SW 1271 (cell line): ENCODE results near the gene CDC42BPG.
"Not testable (repeated sequence)": the region's sequence is repeated elsewhere in the genome, so short reads cannot be mapped to it uniquely, and the experiment has no call there.

Experiments used
- DNase-seq, 2 experiments: peaks; one replicate each; lab custom pipeline; 2025; lab: John Stamatoyannopoulos, UW

The CDC42BPG gene

DNA sequence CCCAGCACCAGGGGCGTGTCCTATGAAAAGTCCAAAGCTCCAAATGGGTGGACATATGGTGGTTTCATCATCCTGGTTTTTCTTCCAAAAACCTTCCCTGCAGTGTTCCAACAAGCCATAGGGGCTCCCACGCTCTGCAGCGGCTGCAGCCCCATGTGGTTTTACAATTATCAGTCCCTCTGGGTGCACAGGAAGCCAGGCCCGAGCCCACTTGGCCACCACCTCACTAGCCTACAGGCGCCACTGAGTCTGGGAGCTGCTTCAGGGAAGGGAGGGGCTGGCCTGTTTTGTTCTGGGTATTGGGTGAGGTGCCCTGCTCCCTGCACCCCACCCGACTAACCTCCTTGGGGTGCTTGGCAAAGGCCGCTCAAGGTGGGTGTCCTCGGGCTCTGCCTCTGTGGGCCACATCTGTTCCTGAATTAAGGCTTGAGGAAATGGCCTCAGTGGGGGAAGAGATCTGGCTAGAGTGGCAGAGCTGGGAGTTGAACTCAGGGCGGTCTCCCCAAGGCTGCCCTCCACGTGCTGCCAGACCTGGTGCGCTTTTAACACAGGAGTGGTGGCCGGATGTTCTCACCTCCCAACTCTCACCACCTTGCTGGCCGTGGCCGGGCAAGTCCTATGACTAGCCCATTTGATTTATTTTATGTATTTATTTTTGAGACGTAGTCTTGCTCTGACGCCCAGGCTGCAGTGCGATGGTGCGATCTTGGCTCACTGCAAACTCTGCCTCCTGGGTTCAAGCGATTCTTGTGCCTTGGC, 5.3 kb upstream of the CDC42BPG start:
- no peak for DNase-seq

DNA sequence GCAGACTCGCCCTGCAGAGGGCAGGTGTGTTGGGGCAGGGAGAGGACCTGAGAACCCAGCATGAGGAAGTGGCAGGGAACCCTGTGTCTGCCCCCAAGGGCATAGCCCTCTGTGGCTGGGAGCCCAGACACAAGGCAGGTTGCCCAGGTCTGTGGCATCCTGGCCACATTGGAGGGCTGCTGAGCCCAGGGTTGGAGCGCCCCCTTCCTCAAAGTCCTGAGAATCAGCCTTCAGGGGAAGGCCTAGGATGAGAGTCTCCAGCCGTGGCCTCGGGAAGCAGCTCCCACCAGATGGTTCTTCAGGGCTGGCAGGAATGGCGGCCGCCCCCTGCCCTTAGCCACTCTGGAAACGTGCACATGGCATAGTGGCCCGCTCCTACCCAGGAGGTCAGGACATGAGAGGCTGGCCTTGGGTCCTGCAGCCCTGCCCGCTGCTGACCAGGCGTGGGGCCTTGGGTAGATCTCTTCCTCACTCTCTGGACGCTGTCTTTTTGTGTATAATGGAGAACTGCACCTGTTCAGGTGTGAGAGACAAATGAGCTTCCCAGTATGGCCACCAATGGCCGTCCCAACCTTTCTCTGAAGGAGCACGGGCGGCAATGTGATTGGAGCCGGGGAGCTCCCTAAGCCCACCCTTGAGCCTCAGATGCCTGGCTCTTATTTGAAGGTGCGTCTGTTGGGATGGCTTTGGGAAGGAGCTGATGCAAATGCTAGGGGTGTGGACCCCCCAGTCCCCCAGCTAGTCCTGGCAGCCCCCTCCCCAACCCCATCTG, 4.6 kb upstream of the CDC42BPG start:
- no peak for DNase-seq

DNA sequence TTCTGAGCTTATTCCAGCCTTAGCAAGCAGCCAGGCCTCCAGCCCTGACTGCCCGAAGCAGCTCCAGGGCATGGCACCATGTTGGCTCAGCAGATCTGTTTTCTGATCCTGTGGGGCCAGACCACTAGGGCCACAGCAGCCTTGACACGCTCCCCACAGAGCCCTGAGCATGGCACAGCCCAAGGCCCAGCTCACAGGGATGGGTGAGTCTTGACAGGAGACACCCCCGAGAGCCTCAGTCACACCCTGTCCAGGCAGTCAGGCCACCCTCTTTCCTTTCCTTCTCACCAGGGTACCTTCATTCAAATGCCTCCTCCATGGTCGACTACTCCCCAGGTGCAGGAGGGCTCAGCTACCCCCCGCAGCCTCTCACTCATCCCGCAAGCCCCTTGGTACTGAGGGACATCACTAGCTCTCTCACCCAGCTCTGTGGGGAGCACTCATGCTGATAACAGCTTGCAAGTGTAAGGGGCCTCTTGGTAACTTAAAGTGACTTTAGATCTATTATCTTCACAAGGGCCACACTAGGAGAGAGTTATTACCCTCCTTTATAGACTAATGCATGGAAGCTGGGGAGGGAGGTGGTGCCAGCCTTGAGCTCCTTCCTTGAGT, 3.9 kb upstream of the CDC42BPG start:
- DNase-seq: no peak

DNA sequence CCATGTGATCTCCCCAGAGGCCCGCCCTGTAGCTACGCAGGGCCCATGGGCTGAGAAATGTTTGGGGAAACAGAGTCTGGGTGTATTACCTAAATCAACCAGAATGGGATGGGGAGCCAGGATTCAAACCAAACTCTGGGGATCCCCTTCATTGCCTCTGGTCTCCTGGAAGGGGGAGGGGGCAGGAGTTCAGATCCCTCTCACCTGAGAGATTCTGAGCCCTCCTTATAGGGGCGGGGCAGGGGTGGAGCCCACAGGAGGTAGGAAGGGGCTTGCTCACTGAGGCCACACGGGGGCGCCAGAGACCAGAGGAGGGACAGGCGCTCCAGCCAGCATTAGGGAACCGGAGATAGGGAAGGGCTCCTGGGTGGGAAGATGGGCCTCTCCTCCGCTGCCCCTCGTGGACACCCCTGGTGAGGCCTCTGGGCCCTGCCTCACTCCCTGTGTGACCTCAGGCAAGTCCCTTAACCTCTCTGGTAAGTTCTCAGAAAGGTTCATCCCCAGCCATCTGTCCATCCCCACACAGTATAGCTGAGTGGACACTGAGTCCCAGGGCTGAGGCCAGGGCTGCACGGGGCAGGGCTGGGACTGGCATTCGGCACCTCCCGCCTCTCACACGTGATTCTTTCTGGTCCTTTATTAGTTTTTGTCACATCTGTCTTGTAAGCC, 2.7 kb upstream of the CDC42BPG start:
- peak; percentile 82 to 89 for DNase-seq

DNA sequence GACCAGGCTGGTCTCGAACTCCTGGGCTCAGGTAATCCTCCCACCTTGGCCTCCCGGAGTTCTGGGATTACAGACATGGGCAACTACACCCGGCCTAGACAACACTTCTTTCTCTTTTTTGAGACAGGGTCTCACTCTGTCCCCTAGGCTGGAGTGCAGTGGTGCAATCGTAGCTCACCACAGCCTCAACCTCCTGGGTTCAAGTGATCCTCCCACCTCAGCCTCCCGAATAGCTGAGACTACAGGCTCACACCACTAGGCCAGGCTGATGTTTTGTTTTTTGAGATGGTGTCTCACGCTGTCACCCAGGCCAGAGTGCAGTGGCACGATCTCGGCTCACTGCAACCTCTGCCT, 1.3 kb upstream of the CDC42BPG start:
- DNase-seq: not testable (repeated sequence)

DNA sequence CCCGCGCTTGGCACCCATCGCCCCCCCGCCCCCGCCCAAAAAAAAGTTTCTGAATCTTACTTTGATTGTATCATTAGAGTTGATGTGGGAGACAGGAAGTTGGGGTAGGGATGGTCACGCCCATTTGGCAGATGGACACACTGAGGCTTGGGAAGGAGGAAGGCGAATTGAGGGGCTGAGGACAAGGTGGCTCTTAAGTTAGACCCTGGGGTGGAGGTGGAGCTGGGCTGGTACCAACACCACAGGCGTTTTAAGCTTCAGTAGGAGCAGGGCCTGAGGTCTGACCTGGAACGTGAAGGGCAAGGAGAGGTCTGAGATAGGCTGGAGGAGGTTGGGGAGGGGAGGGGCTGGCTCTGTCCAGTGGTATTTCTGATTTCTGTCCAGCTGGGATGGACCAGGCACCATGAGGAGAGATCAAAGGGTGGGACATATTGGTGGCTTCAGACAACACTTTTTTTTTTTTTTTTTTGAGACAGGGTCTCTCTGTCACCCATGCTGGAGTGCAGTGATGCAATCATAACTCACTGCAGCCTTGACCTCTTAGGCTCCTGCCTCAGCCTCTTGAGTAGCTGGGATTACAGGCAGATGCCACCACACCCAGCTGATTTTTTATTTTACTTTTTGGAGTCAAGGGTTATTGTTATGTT, 799 bp upstream of the CDC42BPG start:
- no peak for DNase-seq

DNA sequence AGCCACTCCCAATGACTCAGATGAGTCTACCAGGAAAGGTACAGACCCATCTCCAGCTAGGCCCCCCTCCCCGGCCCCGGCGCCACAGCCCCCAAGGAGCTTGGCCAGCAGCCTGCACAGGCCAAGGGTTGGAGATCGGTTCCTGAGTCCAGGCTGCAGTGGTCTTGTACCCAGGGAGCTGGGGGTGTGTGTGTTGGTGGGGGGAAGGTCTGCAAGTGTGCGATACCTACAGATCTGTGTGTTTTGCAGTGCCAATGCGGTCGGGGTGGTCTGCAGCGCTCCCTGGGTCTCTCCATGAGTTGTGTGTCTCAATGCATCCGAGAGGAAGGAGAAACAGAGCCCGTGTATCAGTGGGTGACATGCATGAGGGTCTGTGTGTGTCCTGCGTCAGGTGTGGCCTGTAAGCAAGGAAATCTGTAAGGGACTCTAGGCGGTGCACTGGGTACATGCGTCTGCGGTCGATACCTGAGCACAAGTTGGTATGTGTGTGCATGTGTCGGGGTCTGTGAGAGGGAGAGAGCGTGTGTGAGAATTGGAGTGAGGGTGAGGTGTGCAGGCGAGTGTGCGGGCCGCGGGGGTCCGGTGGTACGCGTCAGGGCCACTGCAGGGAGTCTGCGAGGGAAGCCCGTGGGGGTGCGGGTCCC, 645 bp downstream of the CDC42BPG start:
- DNase-seq: no peak

DNA sequence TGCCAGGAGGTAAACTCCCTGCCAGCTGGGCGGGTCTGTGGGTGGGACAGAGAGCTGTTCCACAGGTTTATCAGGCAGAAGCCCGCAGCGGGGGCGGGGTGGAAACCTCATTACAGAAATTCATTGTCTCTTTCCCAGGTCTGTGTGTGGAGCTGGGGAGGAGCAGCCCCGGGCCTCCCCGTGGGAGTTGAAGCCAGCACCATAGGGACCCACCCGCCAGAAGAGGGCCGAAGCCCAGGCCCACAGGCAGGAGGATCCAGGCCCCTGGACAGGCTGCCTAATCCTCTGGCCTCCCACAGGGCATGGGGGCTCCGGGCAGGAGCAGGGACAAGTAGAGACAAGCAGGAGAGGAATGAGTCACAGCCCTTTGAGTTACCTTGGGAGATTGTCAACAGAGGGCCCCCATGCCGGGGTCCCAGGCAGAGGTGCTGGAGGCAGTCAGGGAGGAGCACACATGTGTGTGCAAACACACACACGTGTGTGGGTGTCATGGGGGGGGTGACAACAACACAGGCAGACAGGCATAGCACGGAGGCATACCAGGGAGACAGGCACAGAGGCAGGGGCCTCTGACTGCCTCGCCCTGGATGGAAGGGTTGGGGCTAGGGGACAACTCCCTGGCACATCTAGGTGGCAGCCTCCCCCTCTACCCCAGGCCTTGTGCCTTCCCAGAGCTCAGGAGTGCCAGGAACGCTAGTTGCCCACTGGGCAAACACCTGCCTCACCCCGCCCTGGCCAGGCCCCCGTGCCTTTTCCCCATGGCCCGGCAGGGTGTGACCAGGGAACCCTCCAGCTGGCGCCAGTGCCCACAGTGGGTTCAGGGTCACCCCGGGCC, 1.4 kb downstream of the CDC42BPG start:
- no peak for DNase-seq

DNA sequence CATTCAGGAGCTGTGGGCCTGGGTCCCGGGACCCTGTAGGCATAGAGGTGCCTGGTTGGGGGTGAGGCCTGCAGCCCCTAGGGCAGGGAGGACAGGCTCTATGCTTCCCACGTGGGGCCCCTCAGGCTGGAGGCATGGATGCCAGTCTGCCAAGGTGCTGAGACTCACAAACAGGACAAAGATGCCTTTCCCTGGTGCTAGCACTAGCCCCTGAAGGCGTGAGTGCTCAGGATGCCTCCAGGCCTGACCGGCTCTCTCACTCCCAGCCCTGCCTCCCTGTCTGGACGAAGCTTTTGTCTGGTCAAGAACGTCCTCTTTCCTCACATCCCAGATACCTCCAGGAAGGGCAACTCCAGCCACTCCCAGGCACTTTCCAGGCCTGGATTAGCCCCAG, 2.1 kb downstream of the CDC42BPG start:
- no peak for DNase-seq

DNA sequence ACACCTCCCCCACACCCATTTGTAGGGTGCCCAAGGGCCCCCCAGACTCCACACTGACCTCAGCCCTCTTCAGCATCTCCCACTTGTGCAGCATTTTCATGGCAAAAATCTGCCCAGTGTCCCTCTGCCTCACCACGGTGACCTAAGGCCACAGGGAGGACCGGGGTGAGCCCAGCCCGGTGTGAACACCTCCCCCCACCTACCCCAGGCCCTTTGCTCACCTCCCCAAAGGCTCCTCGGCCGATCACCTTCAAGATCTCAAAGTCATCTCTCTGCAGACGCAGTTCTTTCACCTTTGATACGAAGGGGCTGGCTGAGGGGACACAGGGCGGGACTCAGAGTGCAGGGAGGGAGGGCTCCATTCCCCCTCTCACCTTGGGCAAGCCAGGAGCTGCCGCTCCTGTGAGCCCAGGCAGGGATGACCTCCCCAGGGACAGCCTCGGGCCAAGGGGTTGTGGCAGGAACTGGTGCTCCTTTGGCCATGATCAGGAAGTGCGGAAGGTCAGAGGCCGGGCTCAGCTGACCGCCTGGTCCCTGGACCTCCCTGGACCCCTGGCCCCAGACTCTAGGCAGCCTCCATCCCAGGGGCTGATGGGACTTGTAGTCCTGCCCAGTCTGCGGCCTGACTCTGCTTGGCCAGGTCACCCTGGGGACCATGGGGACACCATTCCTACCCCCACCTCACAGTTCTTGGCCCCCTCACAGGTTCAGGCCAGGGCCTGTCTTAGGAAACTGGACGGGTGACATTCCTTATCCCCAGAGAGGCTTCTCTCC, 2.7 kb downstream of the CDC42BPG start:
- no peak for DNase-seq

DNA sequence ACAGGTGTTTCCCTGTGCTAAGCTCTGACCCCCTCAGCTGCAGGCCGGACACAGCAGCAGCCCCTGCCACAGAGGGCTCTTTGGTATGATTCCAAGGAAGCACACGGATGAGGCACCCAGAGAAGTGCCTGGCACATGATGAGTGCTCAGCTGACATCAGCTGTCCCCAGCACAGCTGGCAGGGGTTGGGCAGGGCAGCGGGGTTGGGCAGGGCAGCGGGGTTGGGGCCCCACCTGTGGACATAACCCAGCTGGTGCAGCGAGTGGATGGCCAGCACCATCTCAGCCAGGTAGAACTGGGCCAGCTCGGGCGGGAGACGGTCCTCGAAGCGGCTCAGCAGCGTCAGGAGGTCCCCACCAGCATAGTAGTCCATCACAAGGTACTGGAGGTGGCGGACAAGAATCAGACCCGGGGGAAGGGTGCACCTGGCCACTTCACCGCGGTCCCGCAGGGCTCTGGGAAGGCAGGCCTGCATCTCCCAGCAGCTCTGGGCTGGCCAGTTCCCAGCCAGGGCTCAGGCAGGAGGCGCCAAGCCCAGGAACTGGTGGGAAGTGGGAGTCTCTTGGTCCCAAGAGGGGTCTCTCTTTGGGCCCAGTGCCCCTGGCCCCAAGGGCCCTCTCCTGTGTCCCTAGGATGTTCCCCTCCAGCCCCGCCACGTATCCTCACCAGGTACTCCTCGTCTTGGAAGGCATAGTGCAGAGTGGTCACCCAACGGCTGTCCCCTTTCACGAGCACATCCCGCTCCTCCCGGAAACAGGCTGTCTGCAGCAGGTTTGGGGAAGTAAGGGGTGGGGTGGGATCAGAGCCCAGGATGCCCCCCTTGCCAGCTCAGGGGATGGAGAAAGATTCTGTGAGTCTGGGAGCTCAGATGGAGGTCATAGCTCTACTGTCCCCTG, 4.3 kb downstream of the CDC42BPG start:
- DNase-seq: no peak

DNA sequence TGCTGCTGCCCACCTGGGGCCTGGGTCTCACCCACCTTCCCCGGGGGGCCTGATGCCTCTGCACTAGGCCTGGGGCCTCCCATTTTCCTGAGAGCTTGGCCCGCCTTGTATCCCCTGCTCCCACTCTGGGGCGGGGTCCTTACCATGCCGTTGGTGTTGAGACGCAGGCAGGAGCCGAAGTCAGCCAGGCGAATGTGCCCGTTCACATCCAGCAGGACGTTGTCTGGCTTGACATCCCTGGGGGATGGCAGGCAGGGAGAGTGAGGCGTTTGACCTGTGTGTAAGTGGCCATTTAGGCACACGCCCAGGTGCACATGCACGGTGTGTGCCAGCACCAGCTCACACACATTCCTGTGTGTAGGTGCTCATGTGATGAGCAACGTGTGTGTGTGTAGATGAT, 5.1 kb downstream of the CDC42BPG start:
- no peak for DNase-seq

DNA sequence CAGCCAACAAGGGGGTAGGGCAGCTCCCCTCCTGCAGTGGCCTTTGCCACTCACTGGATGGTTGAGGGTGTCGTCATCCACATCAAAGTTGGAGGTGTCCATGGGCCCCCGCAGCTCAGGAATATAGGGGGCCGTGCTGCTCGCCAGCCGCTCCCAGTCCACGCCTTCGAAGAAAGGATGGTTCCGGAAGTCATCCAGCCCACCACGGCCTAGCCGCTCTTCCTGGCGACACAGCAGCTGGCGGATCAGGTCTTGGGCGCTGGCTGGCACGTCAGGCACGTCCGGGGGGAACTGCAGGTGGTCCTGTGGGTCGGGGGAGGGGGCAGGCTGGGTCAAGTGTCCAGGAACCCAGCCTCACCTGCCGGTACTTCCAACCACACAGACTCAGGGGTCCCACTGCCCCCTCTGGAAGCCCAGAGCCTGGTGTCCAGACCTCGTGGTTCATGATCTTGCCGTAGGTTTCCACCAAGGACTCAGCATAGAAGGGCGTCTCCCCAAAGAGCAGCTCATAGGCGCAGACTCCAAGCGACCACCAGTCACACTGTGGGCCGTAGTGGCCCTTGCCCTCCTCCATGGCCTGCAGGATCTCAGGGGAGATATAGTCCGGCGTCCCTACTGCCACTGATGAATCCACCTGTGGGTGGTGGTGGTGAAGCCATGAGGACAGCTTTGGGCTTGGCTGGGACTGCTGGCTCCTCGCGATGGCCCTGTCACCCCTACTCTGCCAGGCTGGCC, 5.7 kb downstream of the CDC42BPG start:
- DNase-seq: no peak

DNA sequence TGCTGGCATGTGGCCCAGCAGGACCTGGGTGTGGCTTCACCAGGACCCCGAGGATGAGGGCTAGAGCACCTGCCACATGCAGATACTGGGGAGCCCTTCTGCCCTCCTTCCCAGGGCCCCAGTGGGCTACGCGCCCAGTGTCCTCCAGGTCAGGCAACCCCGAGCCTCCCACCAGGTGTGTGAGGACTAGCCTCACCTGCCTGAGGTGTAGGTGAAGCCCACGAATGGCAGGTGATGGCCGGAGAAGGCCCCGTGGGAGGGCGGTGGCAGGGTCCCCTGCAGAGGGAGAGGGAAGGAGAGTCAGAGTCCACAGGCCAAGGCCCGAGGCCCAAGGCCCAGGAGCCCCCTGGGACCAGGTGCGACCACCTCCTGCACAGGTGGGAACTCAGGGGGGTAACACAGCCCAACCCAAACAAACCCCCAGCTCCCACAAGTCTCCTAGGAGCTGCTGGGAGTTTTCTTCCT, 6.5 kb downstream of the CDC42BPG start:
- no peak for DNase-seq

DNA sequence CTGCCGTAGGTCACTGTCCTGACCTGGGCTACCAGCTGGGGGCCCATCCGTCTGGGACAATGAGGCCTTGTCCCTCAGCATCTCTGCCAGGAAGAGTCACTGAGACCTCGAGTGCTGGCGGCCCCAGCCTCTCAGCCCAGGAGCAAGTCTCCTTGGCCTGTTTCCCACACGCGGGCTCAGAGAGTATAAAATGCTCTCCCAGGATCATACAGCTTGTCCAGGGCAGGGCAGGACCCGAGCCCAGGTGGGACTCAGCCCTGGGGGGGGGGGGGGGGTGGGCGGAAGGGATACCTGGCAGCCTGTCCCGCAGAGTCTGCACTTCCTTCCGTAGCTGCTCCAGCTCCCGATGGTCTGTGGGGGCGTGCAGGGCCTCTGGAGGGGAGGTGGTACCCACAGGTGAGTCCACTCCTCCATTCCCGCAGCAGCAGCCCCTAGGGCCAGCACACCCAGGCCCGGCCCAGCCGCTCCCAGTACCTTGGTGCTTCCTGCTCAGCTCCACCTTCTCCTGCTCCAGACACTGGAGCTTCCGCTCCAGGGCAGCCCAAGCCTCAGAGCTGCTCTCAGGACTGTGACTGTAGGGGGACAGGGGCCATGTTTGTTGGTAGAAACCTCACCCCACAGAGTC, 7.9 kb downstream of the CDC42BPG start:
- DNase-seq: no peak

DNA sequence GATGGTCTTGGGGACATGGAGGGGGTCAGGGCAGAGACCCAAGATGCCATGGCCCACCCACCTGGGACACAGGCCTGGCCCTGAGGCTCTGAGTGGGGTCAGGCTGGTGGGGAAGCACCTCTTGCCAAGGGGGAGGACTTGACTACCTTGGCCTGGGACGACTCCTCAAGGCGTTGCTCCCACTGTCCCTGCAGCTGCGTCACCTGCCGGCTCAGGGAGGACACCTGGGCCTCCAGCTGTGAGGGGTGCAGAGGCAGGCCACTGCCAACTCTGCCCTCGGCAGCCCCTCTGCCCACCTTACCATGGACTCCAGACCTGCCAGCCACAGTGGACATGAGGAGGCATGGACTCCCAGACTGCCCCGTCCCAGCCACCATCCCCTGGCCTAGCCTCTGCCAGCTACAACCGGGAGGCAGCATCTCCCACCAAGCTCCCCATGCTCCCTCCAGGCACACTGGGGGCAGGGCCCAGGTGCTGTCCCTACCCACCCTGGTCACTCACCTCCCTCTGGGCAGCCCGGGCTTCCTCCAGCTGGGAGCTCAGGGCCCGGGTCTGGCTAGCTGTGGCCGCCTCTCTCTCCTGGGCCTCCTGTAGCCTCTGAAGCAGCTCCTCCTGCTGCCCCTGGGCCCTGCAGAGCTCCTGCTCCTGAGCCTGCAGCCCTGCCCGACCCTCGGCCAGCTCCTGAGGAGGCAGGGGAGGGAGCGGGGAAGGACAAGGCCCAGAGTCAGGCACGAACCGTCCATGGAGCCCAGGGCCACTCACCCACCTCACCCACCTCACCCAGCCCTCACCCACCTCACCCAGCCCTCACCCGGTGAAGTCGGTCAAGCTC, 8.6 kb downstream of the CDC42BPG start:
- no peak for DNase-seq
